SK-N-SH treated with all-trans-retinoic acid at 6 μM for 48 hours (cell line): ENCODE results near the gene CIPC.

Experiments used
- CREB5 ChIP-seq: fragments of 250-450 bp; sonication (Bioruptor Pico); IDR thresholded peaks from 2 replicates; pipeline ENCODE4 v1.5.1; 2020; ENCODE audit warnings: low read depth, mild to moderate bottlenecking, moderate library complexity
- GLIS3 ChIP-seq: fragments of 250-450 bp; sonication (Bioruptor Pico); IDR thresholded peaks from 2 replicates; pipeline ENCODE4 v1.5.0; 2020; ENCODE audit warnings: mild to moderate bottlenecking, moderate library complexity
- ISL1 ChIP-seq: fragments of 250-450 bp; sonication (Bioruptor Pico); IDR thresholded peaks from 2 replicates; pipeline ENCODE4 v2.1.2; 2022; ENCODE audit warnings: mild to moderate bottlenecking, moderate library complexity
- PATZ1 ChIP-seq: fragments of 250-450 bp; sonication (Bioruptor Pico); IDR thresholded peaks from 2 replicates; pipeline ENCODE4 v1.8.0; 2020; ENCODE audit warnings: mild to moderate bottlenecking, moderate library complexity, borderline replicate concordance
- SNAI2 ChIP-seq: fragments of 250-450 bp; sonication (Bioruptor Pico); IDR thresholded peaks from 2 replicates; pipeline ENCODE4 v1.5.0; 2020; ENCODE audit warnings: mild to moderate bottlenecking, moderate library complexity
- TCF4 ChIP-seq: fragments of 250-450 bp; sonication (Bioruptor Pico); IDR thresholded peaks from 2 replicates; pipeline ENCODE4 v1.8.0; 2021; ENCODE audit warnings: mild to moderate bottlenecking, moderate library complexity, borderline replicate concordance
- TOX ChIP-seq: fragments of 250-450 bp; sonication (Bioruptor Pico); IDR thresholded peaks from 2 replicates; pipeline ENCODE4 v1.8.0; 2021; ENCODE audit warnings: mild to moderate bottlenecking, moderate library complexity, borderline replicate concordance
- ZC3H10 ChIP-seq: fragments of 250-450 bp; sonication (Bioruptor Pico); IDR thresholded peaks from 2 replicates; pipeline ENCODE4 v1.5.1; 2021; ENCODE audit warnings: mild to moderate bottlenecking, moderate library complexity
- ZFP3 ChIP-seq: fragments of 250-450 bp; sonication (Bioruptor Pico); IDR thresholded peaks from 2 replicates; pipeline ENCODE4 v1.5.0; 2020; ENCODE audit warnings: mild to moderate bottlenecking, moderate library complexity
- ZFP30 ChIP-seq: fragments of 450-650 bp; formaldehyde crosslinking; IDR thresholded peaks from 2 replicates; pipeline ENCODE4 v1.5.0; 2022; ENCODE audit warnings: mild to moderate bottlenecking, moderate library complexity
- ZNF565 ChIP-seq: fragments of 450-650 bp; formaldehyde crosslinking; conservative IDR thresholded peaks from 2 replicates; pipeline ENCODE4 v1.5.0; 2020; ENCODE audit warnings: low read depth, mild to moderate bottlenecking, moderate library complexity
- ZNF8 ChIP-seq: fragments of 450-650 bp; formaldehyde crosslinking; IDR thresholded peaks from 2 replicates; pipeline ENCODE4 v1.5.0; 2020; ENCODE audit warnings: mild to moderate bottlenecking, moderate library complexity

- TF ChIP-seq ZFP3 (CRISPR knock-in tag) (no peak), TOX (CRISPR knock-in tag) (no peak), TCF4 (no peak), PATZ1 (CRISPR knock-in tag) (no peak), ZNF8 (CRISPR knock-in tag) (no peak), CREB5 (CRISPR knock-in tag) (no peak), ZC3H10 (CRISPR knock-in tag) (no peak), GLIS3 (CRISPR knock-in tag) (no peak), SNAI2 (CRISPR knock-in tag) (no peak), ISL1 (no peak), ZNF565 (CRISPR knock-in tag) (no peak), ZFP30 (no peak)
Observed at GRCh38 chr14:77067632-77068516, 30.2 kb upstream of the CIPC start.
